HG02678 (cell line): ENCODE data around the gene ZBTB1.
A peak's percentile ranks its signal among the peaks of the same experiment; 100 is the strongest.

ENCODE experiments used
- ATAC-seq: cut with Tn5 transposase; IDR thresholded peaks from one replicate; pipeline ENCODE4 v1.9.1; 2021; ENCODE audit warnings: mild to moderate bottlenecking, moderate library complexity; ENCODE audit not compliant: unreplicated experiment

The ZBTB1 gene, protein sequence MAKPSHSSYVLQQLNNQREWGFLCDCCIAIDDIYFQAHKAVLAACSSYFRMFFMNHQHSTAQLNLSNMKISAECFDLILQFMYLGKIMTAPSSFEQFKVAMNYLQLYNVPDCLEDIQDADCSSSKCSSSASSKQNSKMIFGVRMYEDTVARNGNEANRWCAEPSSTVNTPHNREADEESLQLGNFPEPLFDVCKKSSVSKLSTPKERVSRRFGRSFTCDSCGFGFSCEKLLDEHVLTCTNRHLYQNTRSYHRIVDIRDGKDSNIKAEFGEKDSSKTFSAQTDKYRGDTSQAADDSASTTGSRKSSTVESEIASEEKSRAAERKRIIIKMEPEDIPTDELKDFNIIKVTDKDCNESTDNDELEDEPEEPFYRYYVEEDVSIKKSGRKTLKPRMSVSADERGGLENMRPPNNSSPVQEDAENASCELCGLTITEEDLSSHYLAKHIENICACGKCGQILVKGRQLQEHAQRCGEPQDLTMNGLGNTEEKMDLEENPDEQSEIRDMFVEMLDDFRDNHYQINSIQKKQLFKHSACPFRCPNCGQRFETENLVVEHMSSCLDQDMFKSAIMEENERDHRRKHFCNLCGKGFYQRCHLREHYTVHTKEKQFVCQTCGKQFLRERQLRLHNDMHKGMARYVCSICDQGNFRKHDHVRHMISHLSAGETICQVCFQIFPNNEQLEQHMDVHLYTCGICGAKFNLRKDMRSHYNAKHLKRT

DNA sequence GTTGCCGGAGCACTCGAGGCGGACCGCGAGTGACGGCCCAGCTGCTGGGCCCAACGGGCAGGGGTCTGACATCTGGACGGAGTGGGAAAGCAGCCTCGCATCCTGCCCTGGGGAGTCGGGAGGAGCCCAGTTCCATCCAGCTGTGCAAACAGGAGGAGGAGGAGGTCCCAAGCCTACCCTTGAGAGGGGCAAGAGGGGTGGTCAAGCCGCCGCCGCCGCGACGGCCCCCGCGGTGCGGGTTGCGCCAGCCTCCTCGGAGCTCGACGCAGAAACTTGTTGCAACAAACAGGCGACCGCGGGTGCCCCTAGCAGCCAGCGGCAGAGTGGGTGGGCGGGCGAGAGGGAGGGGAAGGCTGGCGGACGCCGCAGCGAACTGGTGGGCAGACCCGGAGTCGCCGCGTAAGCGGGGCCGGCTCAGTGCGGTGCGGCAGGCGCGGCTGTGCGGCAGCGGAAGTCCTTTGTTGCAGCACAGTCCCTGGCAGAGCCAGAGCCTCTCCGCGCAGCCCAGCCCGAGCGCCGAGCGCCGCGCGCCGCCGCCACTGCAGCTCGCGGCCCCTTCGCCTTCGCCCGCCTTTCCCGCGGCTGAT is at the start of gene ZBTB1:
Gene ZBTB1, plus strand, starts transcription at position 461 of the 587 bp plus-strand sequence. CDS start 16,735 bp downstream, outside the sequence.
- ATAC-seq = peak; percentile 25

DNA sequence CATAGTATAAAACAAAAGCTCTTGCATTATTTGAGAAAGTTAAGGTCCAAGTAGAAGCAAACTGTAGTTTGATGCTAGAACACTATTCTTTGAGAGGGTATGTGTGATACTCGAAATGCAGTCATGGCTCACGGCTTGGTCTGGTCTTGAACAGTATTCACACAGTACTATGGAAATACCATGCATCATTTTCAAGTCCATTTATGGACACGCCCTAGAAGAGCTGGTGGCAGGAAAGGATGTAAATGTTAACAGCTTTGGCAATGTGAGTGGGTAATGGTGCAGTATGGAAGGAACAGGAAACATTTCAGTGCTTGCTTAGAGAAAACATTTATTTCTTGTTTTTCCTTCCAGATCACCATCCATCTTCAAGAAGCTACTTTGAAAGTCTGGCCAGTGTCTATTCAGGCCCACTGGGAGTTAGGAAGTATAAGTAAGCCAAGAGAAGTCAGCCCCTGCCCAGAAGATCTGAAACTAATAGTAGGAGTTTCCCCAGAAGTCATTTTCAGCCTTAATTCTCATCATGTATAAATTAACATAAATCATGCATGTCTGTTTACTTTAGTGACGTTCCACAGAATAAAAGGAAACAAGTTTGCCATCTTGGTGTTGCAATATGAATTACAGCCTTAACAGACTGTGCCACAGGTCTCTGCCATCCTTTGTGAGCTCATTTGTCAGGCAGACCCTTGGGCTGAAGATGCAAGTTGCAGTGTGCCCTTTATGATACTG is 45.0 kb upstream of the ZBTB1 start:
- ATAC-seq = no peak

DNA sequence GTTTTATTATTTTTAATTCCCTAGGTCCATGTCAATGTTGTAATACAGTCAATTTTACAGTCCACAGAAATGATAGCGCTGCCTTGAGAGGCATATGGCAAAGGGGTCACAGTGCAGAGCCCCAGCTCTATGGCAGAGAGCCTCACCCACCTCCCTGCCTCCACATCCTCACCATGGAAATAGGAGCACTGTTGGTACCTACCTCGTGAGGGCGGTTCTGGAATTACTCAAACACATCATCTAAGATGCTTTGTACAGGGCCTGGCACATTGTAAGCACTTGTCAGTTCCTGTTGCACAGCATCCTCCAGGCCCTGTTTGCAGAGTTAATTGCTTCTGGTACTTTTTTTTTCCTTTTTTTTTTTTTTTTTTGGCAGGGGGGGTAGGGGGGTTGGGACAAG is 43.3 kb upstream of the ZBTB1 start:
- no peak for ATAC-seq

DNA sequence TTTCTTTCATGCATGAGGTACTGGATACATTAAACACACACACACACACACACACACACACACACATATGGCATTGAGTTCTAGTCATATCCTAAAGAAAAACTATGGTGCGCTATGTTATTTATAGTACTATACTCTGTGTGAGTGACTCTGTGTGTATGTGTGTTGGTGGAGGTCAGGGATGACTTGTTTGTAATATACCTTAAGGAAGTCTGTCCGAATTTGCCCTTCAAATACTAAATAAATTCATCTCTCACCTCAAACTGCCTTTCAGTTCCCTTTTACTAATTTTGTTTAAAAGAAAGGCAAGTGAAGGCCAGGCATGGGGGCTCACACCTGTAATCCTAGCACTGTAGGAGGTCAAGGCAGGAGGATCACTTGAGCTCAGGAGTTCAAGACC is 41.4 kb upstream of the ZBTB1 start:
- no peak for ATAC-seq

DNA sequence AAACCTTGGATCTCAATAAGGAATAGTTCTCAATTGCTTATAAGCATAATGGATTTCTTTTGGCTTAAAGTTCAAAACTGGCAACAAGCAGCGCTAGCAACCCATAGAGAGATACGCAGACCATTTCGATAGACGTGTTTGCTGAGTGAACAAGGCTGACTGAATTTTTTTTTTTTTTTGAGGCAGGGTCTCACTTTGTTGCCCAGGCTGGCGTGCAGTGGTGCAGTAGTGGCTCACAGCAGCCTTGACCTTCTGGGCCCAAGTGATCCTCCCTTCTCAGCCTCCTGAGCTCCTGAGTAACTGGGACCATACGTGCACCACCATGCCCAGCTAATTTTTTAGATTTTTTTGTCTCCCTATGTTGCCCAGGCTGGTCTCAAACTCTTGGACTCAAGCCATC is 40.7 kb upstream of the ZBTB1 start:
- ATAC-seq = no peak

DNA sequence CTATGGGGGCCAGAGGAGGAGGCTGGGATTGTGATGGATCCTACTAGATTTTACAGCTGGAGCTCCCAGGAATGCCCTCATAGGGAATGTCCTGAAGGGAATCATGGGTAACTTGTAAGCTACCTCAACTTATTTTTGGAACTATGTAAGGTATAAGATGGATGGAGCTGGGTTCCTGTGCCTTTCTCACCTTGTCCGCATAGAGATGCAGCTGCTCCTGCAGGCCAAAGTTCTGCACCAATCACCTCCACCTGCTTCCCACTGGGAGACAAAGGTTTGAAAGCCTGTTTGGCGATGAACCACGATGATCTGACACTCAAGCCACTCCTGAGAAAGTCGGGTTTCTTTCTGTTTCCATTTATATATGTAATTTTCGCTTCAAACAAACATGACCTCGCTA is 39.9 kb upstream of the ZBTB1 start:
- ATAC-seq = no peak

DNA sequence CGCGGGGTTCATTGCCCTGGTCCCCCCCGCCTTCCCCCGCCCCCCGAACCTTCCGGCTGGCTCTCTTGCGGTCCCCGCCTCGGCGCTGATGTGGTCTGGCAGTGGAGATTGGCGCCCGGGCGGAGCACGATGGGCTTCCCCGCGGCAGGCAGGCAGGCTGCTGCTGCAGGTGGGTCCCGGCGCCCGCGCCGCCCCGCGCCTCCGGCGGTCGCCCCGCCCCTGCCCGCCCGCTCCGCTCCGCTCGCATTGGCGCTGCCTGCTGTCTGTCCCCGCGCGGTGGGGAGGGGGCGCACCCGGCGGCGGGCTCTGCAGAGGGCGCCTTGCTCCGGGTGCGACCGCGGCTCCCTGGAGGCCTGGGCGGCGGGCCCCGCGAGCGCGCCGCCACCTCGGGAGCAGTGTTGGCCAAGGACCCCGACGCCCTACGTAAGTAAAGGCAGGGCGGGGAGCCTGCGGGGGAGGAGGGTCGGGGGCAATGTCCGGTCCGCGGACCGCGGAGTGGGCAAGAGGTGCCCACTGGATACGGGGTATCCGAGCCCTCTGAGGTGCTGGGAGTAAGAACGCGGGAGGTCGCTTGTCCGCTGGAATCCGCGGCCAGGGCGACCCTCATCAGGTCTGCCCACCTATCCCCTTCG is 39.3 kb upstream of the ZBTB1 start, which contains the start of gene AKAP5:
Gene AKAP5, plus strand, starts transcription at position 309 of the 632 bp plus-strand sequence. CDS start 2,896 bp downstream, outside the sequence.
- peak; percentile 71 for ATAC-seq

DNA sequence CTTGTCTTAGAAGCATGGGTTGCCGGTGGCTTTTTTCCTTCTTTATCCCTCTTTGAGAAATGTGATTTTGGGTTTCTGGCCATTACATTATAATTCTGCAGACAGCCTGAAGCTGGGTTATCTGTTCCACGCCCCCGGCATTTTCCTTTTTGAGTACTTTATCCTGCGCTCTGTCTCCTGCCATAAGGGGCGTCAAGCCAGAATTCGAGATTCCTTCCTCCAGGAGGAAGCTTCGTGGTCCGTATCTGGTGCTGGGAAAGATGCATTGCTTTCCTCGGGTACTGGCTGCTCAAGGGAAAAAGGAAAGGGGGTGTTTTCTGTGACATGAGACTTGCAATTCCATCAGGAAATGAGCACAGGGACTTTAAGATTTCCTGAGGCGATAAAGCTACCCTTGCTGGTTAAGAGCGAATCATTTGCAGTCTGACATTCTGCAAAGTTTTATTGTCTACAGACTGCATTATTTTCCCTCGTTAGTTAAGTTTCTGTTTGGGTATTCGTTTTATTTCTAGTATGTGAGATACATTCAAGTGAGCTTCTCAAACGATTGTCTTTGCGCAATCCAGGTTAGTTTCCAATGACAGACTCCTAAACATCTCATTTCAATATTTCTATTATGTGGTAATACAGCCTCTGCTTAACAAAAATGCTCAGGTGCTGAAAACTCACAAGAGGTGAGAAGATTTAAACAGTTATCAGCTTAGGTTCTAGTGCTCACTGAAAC is 38.6 kb upstream of the ZBTB1 start:
- peak; percentile 6 for ATAC-seq

DNA sequence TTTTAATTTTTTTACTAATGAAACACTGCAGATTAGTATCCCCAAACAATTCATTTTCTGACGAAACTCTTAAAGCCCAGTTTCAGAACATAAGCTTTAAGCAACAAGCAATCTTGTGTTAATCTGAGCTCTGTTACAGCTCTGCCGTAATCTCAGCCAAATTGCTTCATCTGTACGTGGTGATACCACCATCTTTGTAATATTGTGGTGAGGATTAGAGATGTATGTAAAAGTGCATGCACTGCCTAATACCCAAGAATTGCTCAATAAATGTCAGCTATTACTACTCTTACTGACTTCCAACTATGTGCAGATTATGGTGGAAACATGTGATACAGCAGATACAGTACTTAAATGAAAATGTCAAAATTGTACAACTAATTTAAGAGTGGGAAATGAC is 37.5 kb upstream of the ZBTB1 start:
- no peak for ATAC-seq

DNA sequence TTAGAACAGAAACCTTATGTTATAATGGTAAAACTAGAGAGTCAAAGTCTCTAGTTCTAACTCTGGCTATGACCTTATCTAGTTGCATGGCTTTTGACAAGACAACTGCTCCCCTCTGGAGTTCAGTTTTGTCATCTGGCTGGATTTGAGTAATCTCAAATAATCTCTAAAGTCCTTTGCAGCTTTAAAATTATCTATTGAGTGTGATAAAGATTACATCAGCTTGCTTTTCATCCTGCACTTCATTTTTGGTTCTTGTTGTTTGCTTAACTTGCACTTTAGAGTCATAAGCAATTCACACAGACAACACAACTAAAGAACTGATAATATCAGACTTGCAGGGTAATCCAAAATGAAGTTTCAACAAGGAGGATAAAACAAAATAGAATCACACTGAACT is 37.0 kb upstream of the ZBTB1 start:
- no peak for ATAC-seq

DNA sequence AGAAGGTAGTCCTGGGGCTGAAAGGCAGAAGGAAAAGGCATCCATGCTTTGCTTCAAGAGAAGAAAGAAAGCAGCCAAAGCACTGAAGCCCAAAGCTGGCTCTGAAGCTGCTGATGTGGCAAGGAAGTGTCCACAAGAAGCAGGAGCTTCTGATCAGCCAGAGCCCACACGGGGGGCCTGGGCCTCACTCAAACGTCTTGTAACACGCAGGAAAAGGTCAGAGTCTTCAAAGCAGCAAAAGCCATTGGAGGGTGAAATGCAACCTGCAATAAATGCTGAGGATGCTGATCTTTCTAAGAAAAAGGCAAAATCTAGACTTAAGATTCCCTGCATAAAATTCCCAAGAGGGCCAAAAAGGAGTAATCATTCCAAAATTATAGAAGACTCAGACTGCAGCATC is 36.1 kb upstream of the ZBTB1 start:
- ATAC-seq = no peak

DNA sequence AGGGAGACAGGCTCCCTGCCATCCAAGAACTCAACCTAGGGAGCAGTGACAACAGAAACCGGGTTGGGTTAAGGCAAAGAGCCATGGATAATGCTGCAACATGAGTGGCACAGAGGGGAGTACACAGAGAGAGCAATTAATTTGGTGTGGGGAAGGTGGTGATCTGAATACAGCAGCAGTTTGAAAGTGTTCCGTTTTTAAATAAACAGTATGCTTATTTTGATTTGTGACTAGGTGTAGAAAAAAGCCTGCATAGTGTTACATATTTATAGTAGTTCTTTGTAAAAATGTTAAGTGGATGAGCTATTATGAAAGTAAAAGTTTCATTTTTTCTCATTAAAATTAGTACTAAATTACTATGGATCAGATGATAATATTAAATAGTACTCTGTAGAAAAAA is 30.5 kb upstream of the ZBTB1 start:
- no peak for ATAC-seq

DNA sequence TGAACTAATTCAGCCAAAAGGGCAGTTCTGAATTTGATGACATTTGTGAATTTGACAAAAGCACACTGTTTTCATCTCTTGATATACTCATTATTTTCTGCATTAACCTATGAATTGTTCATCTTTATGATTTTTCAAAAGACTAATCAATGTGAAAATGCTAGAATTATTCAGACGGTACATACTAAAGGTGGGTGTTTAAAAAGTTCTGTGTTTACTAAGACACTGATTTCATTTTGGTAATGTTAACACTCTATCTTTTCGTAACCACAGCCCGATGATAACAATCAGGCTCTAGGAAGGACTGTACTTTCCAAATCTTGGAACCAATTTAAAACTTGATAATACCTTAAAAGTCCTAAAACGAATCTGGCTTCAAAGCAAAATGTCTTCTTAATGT is 29.9 kb upstream of the ZBTB1 start:
- no peak for ATAC-seq

DNA sequence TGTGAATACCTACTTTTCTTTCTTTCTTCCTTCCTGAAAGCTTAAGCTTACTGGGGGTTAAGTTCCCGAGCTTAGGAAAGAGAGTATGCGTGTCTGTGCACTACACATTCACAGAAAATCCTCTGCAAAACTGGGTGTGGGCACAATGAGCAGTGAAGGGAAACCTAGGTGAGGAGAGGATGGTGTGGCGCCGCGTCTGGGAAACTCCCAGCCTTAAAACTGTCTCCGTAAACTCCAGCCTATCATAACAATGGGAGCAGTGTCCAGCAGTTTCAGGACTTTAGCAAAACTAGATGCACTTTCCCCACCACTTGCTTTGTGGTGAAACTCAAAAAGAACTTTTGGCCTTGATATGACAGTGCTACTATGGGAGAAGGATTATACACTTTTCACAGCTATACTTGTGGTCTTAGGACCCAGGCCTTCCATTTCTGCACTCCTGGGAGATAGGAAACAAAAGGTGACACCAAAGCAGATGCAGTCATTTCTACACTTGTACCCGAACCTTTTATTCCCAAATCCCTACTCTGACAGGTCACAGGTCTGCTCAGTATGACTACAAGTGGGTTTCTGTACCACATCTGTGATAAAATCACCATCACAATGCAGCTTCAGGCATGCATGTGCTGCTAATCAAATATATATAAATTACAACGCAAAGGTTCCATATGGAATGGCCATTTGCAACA is 28.8 kb upstream of the ZBTB1 start:
- ATAC-seq = no peak

DNA sequence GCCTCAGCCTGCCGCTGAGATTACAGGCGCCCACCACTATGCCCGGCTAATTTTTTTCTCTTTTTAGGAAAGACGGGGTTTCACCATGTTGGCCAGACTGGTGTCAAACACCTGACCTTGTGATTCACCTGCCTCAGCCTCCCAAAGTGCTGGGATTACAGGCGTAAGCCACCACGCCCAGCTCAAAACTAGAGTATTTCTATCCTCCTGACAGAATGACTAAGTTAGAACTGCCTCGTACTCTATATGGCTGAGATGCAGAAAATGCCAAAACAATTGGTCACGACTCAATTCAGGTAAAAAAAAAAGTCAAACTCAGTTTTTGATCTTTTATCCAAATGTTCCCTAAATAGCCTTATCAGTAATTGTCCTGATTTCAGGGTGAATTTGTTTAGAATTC is 28.1 kb upstream of the ZBTB1 start:
- no peak for ATAC-seq

DNA sequence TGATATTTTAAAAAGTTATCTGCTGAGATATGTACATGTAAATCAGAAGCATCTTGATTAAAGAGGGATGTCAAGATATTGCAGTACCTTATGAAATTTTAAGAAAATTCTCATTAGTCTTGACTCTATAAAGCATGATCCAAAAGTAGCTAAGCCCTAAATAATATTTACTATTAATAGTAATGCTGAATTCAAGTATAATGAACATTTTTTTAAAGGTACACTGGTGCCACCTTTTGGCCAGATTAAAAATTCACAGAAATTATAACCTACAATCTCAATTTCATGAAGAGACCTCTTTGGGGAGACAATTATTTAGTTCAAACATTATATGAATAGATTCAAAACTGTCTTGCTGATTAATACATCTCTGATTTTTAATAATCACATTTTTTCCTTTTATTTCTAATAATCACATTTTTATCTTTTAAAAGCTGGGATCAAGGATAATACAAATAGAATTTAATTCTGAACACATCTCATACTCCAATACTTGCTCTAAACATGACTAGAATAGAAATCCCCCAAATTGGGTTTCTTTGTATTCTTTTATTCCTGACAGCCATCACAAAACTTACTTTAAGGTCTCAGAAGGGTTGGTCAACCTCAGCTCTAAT is 25.8 kb upstream of the ZBTB1 start:
- ATAC-seq = no peak

DNA sequence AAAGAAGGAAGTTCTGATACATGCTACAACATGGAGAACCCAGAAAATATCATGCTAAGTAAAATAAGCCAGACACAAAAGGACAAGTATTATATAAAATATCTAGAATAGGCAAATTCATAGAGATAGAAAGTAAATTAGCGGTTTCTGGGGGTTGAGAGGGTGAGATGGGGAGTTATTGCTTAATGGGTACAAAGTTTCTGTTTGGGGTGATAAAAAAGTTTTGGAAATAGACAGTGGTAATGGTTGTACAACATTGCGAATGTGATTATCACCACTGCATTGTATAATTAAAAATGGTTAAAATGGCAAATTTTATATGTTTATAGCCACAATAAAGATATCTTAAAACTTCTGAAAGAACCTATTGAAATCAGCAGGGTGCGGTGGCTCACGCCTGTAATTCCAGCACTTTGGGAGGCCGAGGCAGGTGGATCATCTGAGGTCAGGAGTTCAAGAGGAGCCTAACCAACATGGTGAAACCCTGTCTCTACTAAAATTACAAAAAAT is 15.9 kb upstream of the ZBTB1 start:
- no peak for ATAC-seq

DNA sequence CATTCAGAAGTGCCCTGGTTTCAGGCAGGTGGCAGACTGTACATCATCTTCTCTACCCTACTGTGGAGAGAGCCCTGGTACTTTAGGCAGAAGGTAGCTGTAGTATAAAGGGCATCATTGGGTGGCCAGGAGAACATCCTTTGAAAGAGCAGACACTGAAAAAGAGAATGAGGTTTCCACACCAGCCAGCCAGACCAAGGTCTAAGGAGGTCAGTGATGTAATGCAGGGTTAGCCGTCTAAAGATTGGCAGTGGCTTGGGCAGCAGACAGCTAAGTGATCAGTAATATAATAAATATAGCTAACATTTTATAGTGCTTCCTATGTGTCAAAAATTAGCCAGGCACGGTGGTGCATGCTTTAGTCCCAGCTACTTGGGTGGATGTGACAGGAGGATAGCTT is 12.9 kb upstream of the ZBTB1 start:
- no peak for ATAC-seq

DNA sequence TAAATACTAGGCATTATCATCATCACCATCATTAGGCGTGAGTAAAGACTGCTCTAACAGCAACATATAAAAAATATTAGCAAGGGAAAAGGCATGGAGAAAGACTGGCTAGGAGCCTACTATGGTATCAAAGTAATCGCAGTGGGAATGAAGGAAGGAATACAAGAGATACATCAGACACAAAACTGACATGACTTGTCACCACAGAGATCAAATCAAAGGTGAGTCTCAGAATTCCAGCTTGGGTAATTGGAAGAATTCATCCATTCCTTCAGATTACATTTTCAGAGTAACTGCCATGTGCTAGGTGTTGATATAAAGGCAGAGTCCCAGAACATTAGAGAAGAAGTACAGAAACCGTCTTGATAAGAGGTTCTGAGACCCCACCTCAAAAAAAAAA is 11.1 kb upstream of the ZBTB1 start:
- no peak for ATAC-seq
